HG02884 (cell line): ENCODE data around the gene NOXRED1.

Source experiments
- ATAC-seq: cut with Tn5 transposase; IDR thresholded peaks from one replicate; pipeline ENCODE4 v1.9.1; 2021; ENCODE audit warnings: mild to moderate bottlenecking, moderate library complexity; ENCODE audit not compliant: unreplicated experiment

NOXRED1 gene

GRCh38 chr14:77347751-77348150 lies 75.6 kb downstream of the NOXRED1 start:
- ATAC-seq, result no peak

- no peak for ATAC-seq
These were observed 76.8 kb downstream of the NOXRED1 start for GRCh38 chr14:77346495-77346894.

GRCh38 chr14:77344377-77344996 lies 78.8 kb downstream of the NOXRED1 start:
- no peak for ATAC-seq
